ENCODE measurements around the gene SLC27A2.

Gene SLC27A2

DNA sequence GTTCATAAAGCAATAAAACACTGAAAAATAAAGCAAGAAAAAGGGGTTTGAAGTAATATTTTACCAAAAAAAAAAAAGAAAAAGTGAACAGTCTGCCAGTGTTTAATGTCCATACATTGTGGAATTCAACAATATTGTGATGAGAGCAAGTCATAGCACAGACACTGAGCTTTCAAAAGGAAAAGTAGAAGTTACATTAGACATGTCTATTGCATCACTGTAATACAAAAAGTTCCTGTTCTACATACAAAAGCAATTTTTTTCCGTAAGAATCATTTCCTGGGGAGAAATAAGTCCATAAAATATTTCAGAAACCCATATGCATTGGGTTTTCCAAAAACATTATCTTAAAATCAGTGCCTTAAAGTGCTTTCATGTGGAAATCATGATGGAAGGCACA is 95.4 kb downstream of the SLC27A2 start:
- no peak overlapping the region for H3K27ac ChIP-seq
- TF ChIP-seq, protein P1, sequence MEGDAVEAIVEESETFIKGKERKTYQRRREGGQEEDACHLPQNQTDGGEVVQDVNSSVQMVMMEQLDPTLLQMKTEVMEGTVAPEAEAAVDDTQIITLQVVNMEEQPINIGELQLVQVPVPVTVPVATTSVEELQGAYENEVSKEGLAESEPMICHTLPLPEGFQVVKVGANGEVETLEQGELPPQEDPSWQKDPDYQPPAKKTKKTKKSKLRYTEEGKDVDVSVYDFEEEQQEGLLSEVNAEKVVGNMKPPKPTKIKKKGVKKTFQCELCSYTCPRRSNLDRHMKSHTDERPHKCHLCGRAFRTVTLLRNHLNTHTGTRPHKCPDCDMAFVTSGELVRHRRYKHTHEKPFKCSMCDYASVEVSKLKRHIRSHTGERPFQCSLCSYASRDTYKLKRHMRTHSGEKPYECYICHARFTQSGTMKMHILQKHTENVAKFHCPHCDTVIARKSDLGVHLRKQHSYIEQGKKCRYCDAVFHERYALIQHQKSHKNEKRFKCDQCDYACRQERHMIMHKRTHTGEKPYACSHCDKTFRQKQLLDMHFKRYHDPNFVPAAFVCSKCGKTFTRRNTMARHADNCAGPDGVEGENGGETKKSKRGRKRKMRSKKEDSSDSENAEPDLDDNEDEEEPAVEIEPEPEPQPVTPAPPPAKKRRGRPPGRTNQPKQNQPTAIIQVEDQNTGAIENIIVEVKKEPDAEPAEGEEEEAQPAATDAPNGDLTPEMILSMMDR (conservative IDR thresholded peaks at IDR 0.05) = no peak

DNA sequence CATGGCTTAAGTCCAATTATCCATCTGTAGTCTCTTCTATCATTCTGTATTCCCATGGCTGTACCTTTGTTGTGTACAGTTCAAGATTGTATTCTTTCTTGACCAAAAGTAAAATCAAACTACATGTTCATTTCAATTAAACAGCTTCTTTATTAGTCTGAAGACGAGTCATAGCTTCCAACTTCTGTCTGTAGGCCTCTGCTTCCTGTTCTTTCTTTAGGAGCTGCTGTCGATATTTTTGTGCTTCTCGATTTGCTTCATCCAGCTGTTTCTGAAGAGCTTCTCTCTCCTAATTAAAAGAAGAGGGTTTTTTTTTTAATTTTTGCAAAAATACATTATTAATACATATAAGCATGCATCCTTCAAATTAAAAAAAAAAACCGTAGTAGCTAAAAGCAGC is 96.5 kb downstream of the SLC27A2 start:
- no peak overlapping the region for H3K27ac ChIP-seq

DNA sequence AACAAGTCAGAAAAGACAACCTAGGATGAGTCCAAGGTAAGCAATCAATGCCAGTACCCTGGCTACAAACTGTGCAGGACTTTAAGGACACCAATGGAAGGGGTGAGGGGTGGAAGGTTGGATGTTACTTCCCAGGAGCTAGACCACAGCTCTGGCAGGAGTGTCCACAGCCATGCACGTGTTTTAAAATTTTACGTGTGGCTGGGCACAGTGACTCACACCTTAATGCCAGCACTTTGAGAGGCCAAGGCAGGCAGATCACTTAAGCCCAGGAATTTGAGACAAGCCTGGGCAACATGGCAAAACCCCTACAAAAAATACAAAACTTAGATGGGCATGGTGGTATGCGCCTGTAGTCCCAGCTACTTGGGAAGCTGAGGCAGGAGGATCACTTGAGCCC is 98.3 kb downstream of the SLC27A2 start:
- TF ChIP-seq, protein P1 (conservative IDR thresholded peaks at IDR 0.05) = no peak
- H3K27ac ChIP-seq = no peak overlapping the region

More for the DNA sequence above, 96.5 kb downstream of the SLC27A2 start:
- TF ChIP-seq, protein P1 (conservative IDR thresholded peaks at IDR 0.05) = no peak

DNA sequence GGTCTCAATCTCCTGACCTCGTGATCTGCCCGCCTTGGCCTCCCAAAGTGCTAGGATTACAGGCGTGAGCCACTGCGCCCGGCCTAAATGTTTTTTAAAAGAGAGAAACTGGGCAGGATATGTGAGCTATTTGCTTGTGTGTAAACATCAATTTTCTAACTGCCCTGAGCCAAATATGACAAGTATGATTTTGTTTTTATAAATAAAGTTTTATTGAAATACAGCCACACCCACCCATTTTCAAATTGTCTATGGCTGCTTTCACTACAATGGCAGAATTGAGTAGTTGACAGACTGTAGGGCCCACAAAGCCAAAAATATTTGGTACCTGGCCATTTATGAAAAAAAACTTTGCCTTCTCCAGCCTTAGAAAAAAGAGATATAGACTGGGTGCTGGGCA is 99.4 kb downstream of the SLC27A2 start:
- TF ChIP-seq, protein P1 (conservative IDR thresholded peaks at IDR 0.05) = no peak
- no peak overlapping the region for H3K27ac ChIP-seq

All from VCaP (cell line).